ENCODE results near the gene CNTNAP3. TPM values are rescaled to one million over a fixed set of nuclear protein-coding genes. Genes with fewer than 3 reads are reported as not detected.
"Not testable (repeated sequence)": the region's sequence is repeated elsewhere in the genome, so short reads cannot be mapped to it uniquely, and the experiment has no call there.

CNTNAP3 gene
- total RNA-seq, 3 donors from 2014 or later = not detected

- H3K36me3 Mint-ChIP-seq (ENCODE audit: insufficient read depth) = not testable (repeated sequence)
Observed at GRCh38 chr9:39111746-39112145, 176.2 kb downstream of the CNTNAP3 start.

DNA sequence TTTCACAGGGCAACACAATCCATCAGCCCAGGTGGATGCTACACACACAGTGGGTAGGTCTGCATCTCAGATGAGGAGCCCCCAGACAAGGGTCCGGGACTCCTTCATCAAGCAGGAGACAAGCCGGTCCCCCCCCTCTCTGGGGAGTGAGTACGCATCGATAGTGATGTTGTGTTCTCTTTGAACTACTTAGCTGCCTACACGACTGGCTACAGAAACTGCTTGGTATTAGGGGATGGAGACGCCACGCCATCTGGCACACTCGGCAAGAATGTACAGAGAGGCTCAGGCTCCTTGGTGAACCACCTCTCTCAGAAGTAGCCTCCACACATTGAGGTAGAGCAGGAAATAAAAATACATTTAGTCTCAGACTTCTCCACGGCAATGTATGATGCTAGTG is 179.8 kb downstream of the CNTNAP3 start:
- ATAC-seq = no peak

More at GRCh38 chr9:39111746-39112145, 176.2 kb downstream of the CNTNAP3 start:
- not testable (repeated sequence) for H3K27me3 Mint-ChIP-seq (ENCODE audit: low read depth); H3K4me3 Mint-ChIP-seq; DNase-seq; H3K4me1 Mint-ChIP-seq (ENCODE audit: low read depth); ATAC-seq; H3K9me3 Mint-ChIP-seq

GRCh38 chr9:39097208-39097607 is 190.8 kb downstream of the CNTNAP3 start:
- H3K36me3 Mint-ChIP-seq (ENCODE audit: insufficient read depth); H3K27me3 Mint-ChIP-seq (ENCODE audit: low read depth); H3K9me3 Mint-ChIP-seq; H3K4me3 Mint-ChIP-seq; H3K4me1 Mint-ChIP-seq (ENCODE audit: low read depth); DNase-seq; ATAC-seq: not testable (repeated sequence)

More for the DNA sequence above, 179.8 kb downstream of the CNTNAP3 start:
- no peak overlapping the region for H3K4me3 Mint-ChIP-seq
- no peaks in the 10 kb centered on the region for H3K4me1 Mint-ChIP-seq (ENCODE audit: low read depth)
- H3K36me3 Mint-ChIP-seq (ENCODE audit: insufficient read depth) = no peaks in the 10 kb centered on the region
- no peak for DNase-seq
- H3K9me3 Mint-ChIP-seq = no peaks in the 10 kb centered on the region
- peaks cover 2% of the 10 kb centered on the region for H3K27me3 Mint-ChIP-seq (ENCODE audit: low read depth)

DNA sequence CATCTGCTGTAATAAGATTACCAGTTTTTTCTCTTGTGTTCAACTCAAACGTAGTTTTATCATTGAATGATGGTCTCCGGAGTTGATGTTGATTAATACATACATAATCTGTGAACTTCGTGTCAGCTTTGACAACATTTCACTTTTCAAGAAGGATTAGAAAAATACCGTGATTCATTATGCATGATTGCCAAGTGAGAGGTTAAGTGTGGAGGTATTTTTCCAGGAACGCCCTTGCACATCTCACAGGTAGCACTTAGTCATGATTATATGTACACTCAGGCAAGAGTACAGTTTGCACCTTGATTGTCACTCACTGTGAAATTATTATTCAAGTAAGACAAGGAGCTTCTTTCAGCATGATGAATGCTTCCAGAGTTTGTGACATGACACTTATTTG is 202.7 kb downstream of the CNTNAP3 start:
- not testable (repeated sequence) for H3K9me3 Mint-ChIP-seq; H3K27me3 Mint-ChIP-seq (ENCODE audit: low read depth); H3K4me1 Mint-ChIP-seq (ENCODE audit: low read depth)

GRCh38 chr9:39082574-39082973 is 205.4 kb downstream of the CNTNAP3 start:
- not testable (repeated sequence) for H3K9me3 Mint-ChIP-seq; ATAC-seq; DNase-seq; H3K4me3 Mint-ChIP-seq; H3K36me3 Mint-ChIP-seq (ENCODE audit: insufficient read depth); H3K4me1 Mint-ChIP-seq (ENCODE audit: low read depth)
- H3K27me3 Mint-ChIP-seq (ENCODE audit: low read depth) = peaks cover 12% of the 10 kb centered on the region

More for the DNA sequence above, 202.7 kb downstream of the CNTNAP3 start:
- H3K4me3 Mint-ChIP-seq; H3K36me3 Mint-ChIP-seq (ENCODE audit: insufficient read depth); DNase-seq; ATAC-seq: not testable (repeated sequence)

GRCh38 chr9:39080081-39080480 is 207.9 kb downstream of the CNTNAP3 start:
- not testable (repeated sequence) for H3K9me3 Mint-ChIP-seq; H3K4me1 Mint-ChIP-seq (ENCODE audit: low read depth); H3K4me3 Mint-ChIP-seq; ATAC-seq; H3K36me3 Mint-ChIP-seq (ENCODE audit: insufficient read depth); DNase-seq
- H3K27me3 Mint-ChIP-seq (ENCODE audit: low read depth) = peaks cover 15% of the 10 kb centered on the region

GRCh38 chr9:39078621-39079256 is 209.2 kb downstream of the CNTNAP3 start:
- ATAC-seq = peak in 1 of 2 donors; percentile 27
- H3K4me3 Mint-ChIP-seq; H3K36me3 Mint-ChIP-seq (ENCODE audit: insufficient read depth); H3K9me3 Mint-ChIP-seq; DNase-seq; H3K4me1 Mint-ChIP-seq (ENCODE audit: low read depth): not testable (repeated sequence)
- peaks cover 15% of the 10 kb centered on the region for H3K27me3 Mint-ChIP-seq (ENCODE audit: low read depth)

DNA sequence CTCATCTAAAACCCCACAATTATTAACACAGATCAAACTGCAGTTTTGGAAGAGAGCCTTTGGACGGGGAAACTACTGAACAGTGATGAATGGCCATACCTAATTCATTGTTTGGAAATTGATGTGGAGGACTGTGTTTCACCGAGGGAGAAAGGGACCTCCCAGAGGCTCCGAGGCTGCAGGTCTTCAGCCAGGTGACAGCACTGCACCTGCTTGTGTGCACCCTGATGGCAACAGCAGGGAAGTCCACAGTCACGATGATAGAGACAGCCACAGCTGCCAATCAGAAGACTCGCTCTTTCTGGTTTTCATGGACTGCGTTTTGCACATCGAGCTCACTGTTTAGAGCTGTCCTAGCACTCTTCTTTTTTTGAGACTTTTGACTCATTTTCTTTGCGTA is 214.4 kb downstream of the CNTNAP3 start:
- not testable (repeated sequence) for H3K36me3 Mint-ChIP-seq (ENCODE audit: insufficient read depth); H3K9me3 Mint-ChIP-seq; ATAC-seq; H3K4me1 Mint-ChIP-seq (ENCODE audit: low read depth); DNase-seq; H3K4me3 Mint-ChIP-seq; H3K27me3 Mint-ChIP-seq (ENCODE audit: low read depth)

GRCh38 chr9:39067683-39068082 is 220.3 kb downstream of the CNTNAP3 start:
- not testable (repeated sequence) for H3K27me3 Mint-ChIP-seq (ENCODE audit: low read depth); ATAC-seq

GRCh38 chr9:39062966-39063365 is 225.0 kb downstream of the CNTNAP3 start:
- not testable (repeated sequence) for H3K4me1 Mint-ChIP-seq (ENCODE audit: low read depth); H3K4me3 Mint-ChIP-seq; H3K36me3 Mint-ChIP-seq (ENCODE audit: insufficient read depth); H3K27me3 Mint-ChIP-seq (ENCODE audit: low read depth); H3K9me3 Mint-ChIP-seq; DNase-seq; ATAC-seq

More at GRCh38 chr9:39067683-39068082, 220.3 kb downstream of the CNTNAP3 start:
- not testable (repeated sequence) for H3K4me3 Mint-ChIP-seq; H3K9me3 Mint-ChIP-seq; DNase-seq; H3K36me3 Mint-ChIP-seq (ENCODE audit: insufficient read depth); H3K4me1 Mint-ChIP-seq (ENCODE audit: low read depth)

DNA sequence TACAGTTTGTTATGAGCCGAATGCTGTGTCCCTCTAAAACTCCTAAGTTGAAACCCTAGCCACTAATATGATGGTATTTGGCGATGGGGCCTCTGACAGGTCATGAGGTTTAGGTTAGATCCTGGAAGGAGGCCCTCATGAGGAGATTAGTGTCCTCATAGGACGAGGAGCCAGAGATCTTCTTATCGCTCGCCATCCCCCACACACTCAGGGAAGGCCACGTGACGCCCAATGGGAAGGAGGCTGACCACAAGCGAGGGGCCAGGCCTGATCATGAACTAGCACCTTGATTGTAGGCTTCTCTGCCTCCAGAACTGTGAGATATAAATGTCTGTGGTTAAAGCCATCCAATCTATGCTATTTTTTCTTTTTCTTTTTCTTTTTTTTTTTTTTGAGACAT is 233.5 kb downstream of the CNTNAP3 start:
- not testable (repeated sequence) for DNase-seq; H3K4me3 Mint-ChIP-seq; ATAC-seq; H3K36me3 Mint-ChIP-seq (ENCODE audit: insufficient read depth); H3K4me1 Mint-ChIP-seq (ENCODE audit: low read depth); H3K27me3 Mint-ChIP-seq (ENCODE audit: low read depth); H3K9me3 Mint-ChIP-seq

GRCh38 chr9:39046833-39047232 is 241.1 kb downstream of the CNTNAP3 start:
- not testable (repeated sequence) for H3K9me3 Mint-ChIP-seq; H3K4me1 Mint-ChIP-seq (ENCODE audit: low read depth); H3K36me3 Mint-ChIP-seq (ENCODE audit: insufficient read depth); ATAC-seq; H3K27me3 Mint-ChIP-seq (ENCODE audit: low read depth); DNase-seq; H3K4me3 Mint-ChIP-seq

DNA sequence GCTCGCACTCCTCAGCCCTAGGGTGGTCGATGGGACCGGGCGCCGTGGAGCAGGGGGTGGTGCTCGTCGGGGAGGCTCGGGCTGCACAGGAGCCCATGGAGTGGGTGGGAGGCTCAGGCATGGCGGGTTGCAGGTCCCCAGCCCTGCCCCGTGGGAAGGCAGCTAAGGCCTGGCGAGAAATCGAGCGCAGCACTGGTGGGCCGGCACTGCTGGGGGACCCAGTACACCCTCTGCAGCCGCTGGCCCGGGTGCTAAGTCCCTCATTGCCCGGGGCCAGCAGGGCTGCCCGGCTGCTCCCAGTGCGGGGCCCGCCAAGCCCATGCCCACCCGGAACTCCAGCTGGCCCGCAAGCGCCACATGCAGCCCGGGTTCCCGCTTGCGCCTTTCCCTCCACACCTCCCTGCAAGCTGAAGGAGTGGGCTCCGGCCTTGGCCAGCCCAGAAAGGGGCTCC is 245.6 kb downstream of the CNTNAP3 start:
- not testable (repeated sequence) for ATAC-seq; H3K4me3 Mint-ChIP-seq; H3K27me3 Mint-ChIP-seq (ENCODE audit: low read depth); DNase-seq; H3K36me3 Mint-ChIP-seq (ENCODE audit: insufficient read depth); H3K9me3 Mint-ChIP-seq; H3K4me1 Mint-ChIP-seq (ENCODE audit: low read depth)

- not testable (repeated sequence) for ATAC-seq; H3K4me1 Mint-ChIP-seq (ENCODE audit: low read depth); H3K9me3 Mint-ChIP-seq; H3K36me3 Mint-ChIP-seq (ENCODE audit: insufficient read depth); DNase-seq; H3K4me3 Mint-ChIP-seq; H3K27me3 Mint-ChIP-seq (ENCODE audit: low read depth)
Observed at GRCh38 chr9:39041774-39042173, 246.2 kb downstream of the CNTNAP3 start.

DNA sequence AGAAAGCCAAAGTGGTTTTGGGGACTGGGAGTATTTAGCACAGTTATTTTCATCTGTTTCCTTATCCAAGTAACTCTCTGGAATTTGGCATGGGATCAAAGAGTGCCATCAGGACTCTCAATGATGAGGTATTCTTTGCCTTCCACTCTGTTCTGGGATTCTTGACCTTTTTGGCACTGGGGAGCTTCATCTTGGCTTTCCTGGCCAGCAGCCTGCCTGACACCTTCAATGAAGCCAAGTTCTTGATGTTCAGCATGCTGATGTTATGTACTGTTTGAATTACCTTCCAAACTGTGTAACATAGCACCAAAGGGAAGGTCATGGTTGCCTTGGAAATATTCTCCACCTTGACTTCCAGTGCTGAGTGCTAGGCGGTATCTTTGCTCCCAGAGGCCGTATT is 248.8 kb downstream of the CNTNAP3 start:
- H3K4me3 Mint-ChIP-seq; H3K36me3 Mint-ChIP-seq (ENCODE audit: insufficient read depth); H3K4me1 Mint-ChIP-seq (ENCODE audit: low read depth); DNase-seq; H3K27me3 Mint-ChIP-seq (ENCODE audit: low read depth); H3K9me3 Mint-ChIP-seq; ATAC-seq: not testable (repeated sequence)
